IMR-90 (cell line): Measurements from ENCODE around the gene MINDY3. TPM values are rescaled to one million over a fixed set of nuclear protein-coding genes. Genes with fewer than 3 reads are reported as not detected.

ENCODE experiments used
- ATAC-seq: fragments of 200-7000 bp; cut with Tn5 transposase; 2 replicates; pipeline ENCODE4 v1.9.1; 2020; ENCODE audit warnings: low read depth, mild to moderate bottlenecking, moderate library complexity
- BruUV-seq: library from RNA; stranded (reverse); fragments of 400-500 nt; replicated peaks from 2 replicates; lab custom pipeline; 2021; lab: Mats Ljungman, UMichigan
- CTCF ChIA-PET: fragments of 300-600 bp; formaldehyde crosslinking; extraction: SDS; loops from one replicate; lab custom pipeline; 2021; ENCODE audit warnings: antibody characterized with exemption; lab: Yijun Ruan, JAX
- POLR2A ChIA-PET: fragments of 300-600 bp; sonication (Branson Sonifier 250); formaldehyde crosslinking; loops from one replicate; lab custom pipeline; 2022; ENCODE audit warnings: antibody characterized with exemption; ENCODE audit not compliant: unreplicated experiment; lab: Charles Lee
- DNase-seq: peaks from one replicate; pipeline ENCODE4 v3.0.0; 2013
- H2AFZ ChIP-seq: replicated peaks from 2 replicates; pipeline ENCODE3; 2013; ENCODE audit warnings: low read length, mild to moderate bottlenecking; ENCODE audit not compliant: poor library complexity
- H2AK5ac ChIP-seq: 2 replicates; pipeline ENCODE4 v1.6.1; 2013; ENCODE audit warnings: low read depth, low read length, inconsistent platforms
- H2AK9ac ChIP-seq: replicated peaks from 2 replicates; pipeline ENCODE3; 2013; ENCODE audit warnings: mild to moderate bottlenecking, low read depth, low read length, moderate library complexity; ENCODE audit not compliant: poor library complexity
- H2BK120ac ChIP-seq: 2 replicates; pipeline ENCODE4 v1.6.1; 2013; ENCODE audit warnings: low read depth, low read length, inconsistent platforms
- H2BK15ac ChIP-seq: 3 replicates; pipeline ENCODE4 v1.6.1; 2013; ENCODE audit warnings: low read depth, low read length, inconsistent platforms
- H2BK20ac ChIP-seq: 2 replicates; pipeline ENCODE4 v1.6.1; 2013; ENCODE audit warnings: low read depth, mild to moderate bottlenecking, inconsistent platforms, low read length, moderate library complexity
- H2BK5ac ChIP-seq: 2 replicates; pipeline ENCODE4 v1.6.1; 2013; ENCODE audit warnings: mild to moderate bottlenecking, low read depth, low read length, inconsistent platforms; ENCODE audit not compliant: poor library complexity, severe bottlenecking
- H3K14ac ChIP-seq: replicated peaks from 2 replicates; pipeline ENCODE4 v1.6.1; 2013; ENCODE audit warnings: low read depth, low read length, inconsistent platforms
- H3K18ac ChIP-seq: 2 replicates; pipeline ENCODE4 v1.6.1; 2013; ENCODE audit warnings: low read depth, low read length, control low read depth
- H3K23ac ChIP-seq: 2 replicates; pipeline ENCODE4 v1.6.1; 2013; ENCODE audit warnings: low read depth, low read length, inconsistent platforms
- H3K27ac ChIP-seq: 2 replicates; pipeline ENCODE4 v1.5.1; 2013; ENCODE audit warnings: mild to moderate bottlenecking, control low read depth, low read length; ENCODE audit not compliant: insufficient read depth
- H3K27me3 ChIP-seq: 2 replicates; pipeline ENCODE4 v1.6.1; 2013; ENCODE audit warnings: low read length; ENCODE audit not compliant: control insufficient read depth, insufficient read depth
- H3K36me3 ChIP-seq: 2 replicates; pipeline ENCODE4 v1.6.1; 2013; ENCODE audit warnings: low read length, mixed read lengths; ENCODE audit not compliant: control insufficient read depth, insufficient read depth
- H3K4ac ChIP-seq: 2 replicates; pipeline ENCODE4 v1.6.1; 2013; ENCODE audit warnings: low read depth, low read length, inconsistent platforms
- H3K4me1 ChIP-seq: 2 replicates; pipeline ENCODE4 v1.6.1; 2013; ENCODE audit warnings: low read length, mixed read lengths; ENCODE audit not compliant: control insufficient read depth, insufficient read depth
- H3K4me2 ChIP-seq: 2 replicates; pipeline ENCODE4 v1.6.1; 2013; ENCODE audit warnings: low read depth, mild to moderate bottlenecking, control low read depth, low read length, moderate library complexity
- H3K4me3 ChIP-seq: 2 replicates; pipeline ENCODE4 v1.5.1; 2013; ENCODE audit warnings: low read depth, mild to moderate bottlenecking, control low read depth, low read length, moderate library complexity; ENCODE audit not compliant: insufficient read depth
- H3K56ac ChIP-seq: 2 replicates; pipeline ENCODE4 v1.6.1; 2013; ENCODE audit warnings: low read length, inconsistent platforms; ENCODE audit not compliant: insufficient read depth; ENCODE audit errors: extremely low read depth
- H3K79me1 ChIP-seq, 2 experiments: 2 replicates each; pipeline ENCODE4 v1.6.1; 2013; ENCODE audit warnings: low read length in 2 of 2, inconsistent platforms in 1 of 2, low read depth in 1 of 2
- H3K9ac ChIP-seq: 2 replicates; pipeline ENCODE4 v1.6.1; 2013; ENCODE audit warnings: low read depth, low read length, control low read depth
- H3K9me1 ChIP-seq: 2 replicates; pipeline ENCODE4 v1.6.1; 2013; ENCODE audit warnings: low read length, inconsistent platforms; ENCODE audit not compliant: insufficient read depth
- H3K9me3 ChIP-seq: 2 replicates; pipeline ENCODE4 v1.6.1; 2013; ENCODE audit warnings: low read length; ENCODE audit not compliant: control insufficient read depth, insufficient read depth
- H4K20me1 ChIP-seq: 2 replicates; pipeline ENCODE4 v1.6.1; 2013; ENCODE audit warnings: low read length, inconsistent platforms; ENCODE audit not compliant: insufficient read depth
- H4K5ac ChIP-seq: 2 replicates; pipeline ENCODE4 v1.6.1; 2013; ENCODE audit warnings: mild to moderate bottlenecking, low read depth, low read length, control low read depth
- H4K8ac ChIP-seq, 2 experiments: 2 replicates each; pipeline ENCODE4 v1.6.1; 2013; ENCODE audit warnings: low read depth in 2 of 2, low read length in 2 of 2, control low read depth in 1 of 2, inconsistent platforms in 1 of 2
- H4K91ac ChIP-seq: 2 replicates; pipeline ENCODE4 v1.6.1; 2013; ENCODE audit warnings: low read depth, low read length, inconsistent platforms; ENCODE audit not compliant: insufficient read depth
- BHLHE40 ChIP-seq: fragments of 150-350 bp; IDR thresholded peaks from 2 replicates; pipeline ENCODE4 v1.6.1; 2016; ENCODE audit warnings: mild to moderate bottlenecking, low read depth, low read length
- CEBPB ChIP-seq: IDR thresholded peaks from 2 replicates; pipeline ENCODE4 v1.6.1; 2012; ENCODE audit warnings: low read depth, low read length, improper control_type of control experiment
- CHD1 ChIP-seq: IDR thresholded peaks from 2 replicates; pipeline ENCODE4 v1.6.1; 2012; ENCODE audit warnings: low read depth, low read length, improper control_type of control experiment
- MAFK ChIP-seq: IDR thresholded peaks from 2 replicates; pipeline ENCODE4 v1.6.1; 2012; ENCODE audit warnings: low read depth, low read length, improper control_type of control experiment
- POLR2A ChIP-seq: IDR thresholded peaks from 2 replicates; pipeline ENCODE4 v1.6.1; 2012; ENCODE audit warnings: mild to moderate bottlenecking, low read depth, low read length
- RAD21 ChIP-seq: IDR thresholded peaks from 2 replicates; pipeline ENCODE4 v1.6.1; 2012; ENCODE audit warnings: low read length, improper control_type of control experiment
- RFX5 ChIP-seq: IDR thresholded peaks from 2 replicates; pipeline ENCODE4 v1.8.0; 2012; ENCODE audit warnings: low read depth, mild to moderate bottlenecking, low read length, moderate library complexity
- SMC3 ChIP-seq: fragments of 150-350 bp; IDR thresholded peaks from 2 replicates; pipeline ENCODE4 v1.6.1; 2016; ENCODE audit warnings: low read depth, mild to moderate bottlenecking, antibody characterized with exemption, low read length, moderate library complexity
- WGBS, 2 experiments: methylation state at CpG; one replicate each; pipeline versions ENCODE4 v1.1.5 to v1.1.7; 2013; ENCODE audit warnings: missing lambda C conversion rate in 2 of 2; ENCODE audit not compliant: insufficient read length in 1 of 2; ENCODE audit errors: extremely low coverage in 2 of 2; 5-methylcytosine and 5-hydroxymethylcytosine counted together
- dilution Hi-C: fragments of 300-500 bp; cut with HindIII; formaldehyde crosslinking; loops from one replicate; pipeline ENCODE4 v1.14.3; 2018; ENCODE audit warnings: low sequenced_read_pairs; ENCODE audit not compliant: unreplicated experiment
- in situ Hi-C: fragments of 300-500 bp; cut with MboI; formaldehyde crosslinking; loops from 3 replicates; pipeline ENCODE4 v1.14.3; 2019; ENCODE audit warnings: low sequenced_read_pairs, inconsistent platforms, mixed read lengths
- intact Hi-C: fragments of 100-400 bp; cut with micrococcal nuclease; formaldehyde crosslinking; loops from 2 replicates; pipeline ENCODE4 v1.10.0; 2022
- polyA plus RNA-seq, 3 experiments: library from polyadenylated mRNA; depleted of rRNA; stranded (reverse); fragments of >200 nt; gene quantifications; 2 replicates each; pipeline ENCODE4 v1.2.3, GENCODE V29; 2012; ENCODE audit warnings: low replicate concordance in 1 of 3
- total RNA-seq: library from RNA; depleted of rRNA; stranded (reverse); fragments of >200 nt; gene quantifications from 2 replicates; pipeline ENCODE4 v1.2.3, GENCODE V29; 2012
- TF ChIP-seq, protein P1 (sequence below): fragments of 150-350 bp; IDR thresholded peaks from 2 replicates; pipeline ENCODE4 v1.6.1; 2016; ENCODE audit warnings: low read depth, mild to moderate bottlenecking, low read length, moderate library complexity, borderline replicate concordance
- TF ChIP-seq, protein P2 (sequence below): conservative IDR thresholded peaks from 2 replicates; pipeline ENCODE4 v1.5.1; 2012; ENCODE audit warnings: mild to moderate bottlenecking, low read depth, low read length, improper control_type of control experiment

The MINDY3 gene
- total and polyA plus RNA-seq, 2 of the 4 experiments (the other 2 are of a cell fraction): 13.9 to 14.5 TPM

DNA sequence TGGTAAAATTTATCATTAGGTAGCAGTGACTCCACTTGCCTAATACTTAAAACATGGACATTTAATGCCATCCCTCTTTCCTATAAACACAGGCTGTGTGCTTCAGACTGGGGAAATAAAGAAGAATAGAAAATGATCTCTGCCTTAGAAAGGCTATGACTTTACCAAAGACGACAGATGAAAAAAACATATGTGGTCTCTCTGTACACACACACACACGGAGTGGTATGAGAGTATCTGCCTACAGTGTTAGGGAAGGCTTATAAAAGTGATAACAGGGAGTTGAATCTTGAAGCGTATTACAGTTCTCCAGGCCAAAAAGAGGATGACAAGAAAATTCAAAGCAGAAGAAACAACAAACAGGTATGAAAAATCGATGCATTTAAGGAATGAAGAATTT, 38.2 kb downstream of the MINDY3 start:
- DNase-seq (no peak), ATAC-seq (no peak)
- intact Hi-C loops: no loop called here
- BruUV-seq: no TSS peak
- no peak overlapping the region for H3K4ac ChIP-seq
- no peak overlapping the region for H3K14ac ChIP-seq
- H3K9me1 ChIP-seq: no peaks in the 10 kb centered on the region
- no peak overlapping the region for H3K23ac ChIP-seq
- no peak overlapping the region for H2AK9ac ChIP-seq
- H2AFZ ChIP-seq: no peak overlapping the region
- no peak overlapping the region for H2BK5ac ChIP-seq
- H3K27ac ChIP-seq: no peak overlapping the region
- H2AK5ac ChIP-seq: no peak overlapping the region
- H4K8ac ChIP-seq: no peak overlapping the region
- no peak overlapping the region for H2BK120ac ChIP-seq
- no peak overlapping the region for H4K91ac ChIP-seq
- H3K4me1 ChIP-seq: no peaks in the 10 kb centered on the region; the same call in 1 of the 2 replicates
- no peak overlapping the region for H3K4me2 ChIP-seq
- ChIA-PET CTCF (no interaction called here), POLR2A (no interaction called here)
- TF ChIP-seq BHLHE40 (no peak), RFX5 (no peak), SMC3 (no peak), CHD1 (no peak), POLR2A (no peak), CEBPB (no peak), MAFK (no peak), RAD21 (no peak)
- TF ChIP-seq, protein P1, sequence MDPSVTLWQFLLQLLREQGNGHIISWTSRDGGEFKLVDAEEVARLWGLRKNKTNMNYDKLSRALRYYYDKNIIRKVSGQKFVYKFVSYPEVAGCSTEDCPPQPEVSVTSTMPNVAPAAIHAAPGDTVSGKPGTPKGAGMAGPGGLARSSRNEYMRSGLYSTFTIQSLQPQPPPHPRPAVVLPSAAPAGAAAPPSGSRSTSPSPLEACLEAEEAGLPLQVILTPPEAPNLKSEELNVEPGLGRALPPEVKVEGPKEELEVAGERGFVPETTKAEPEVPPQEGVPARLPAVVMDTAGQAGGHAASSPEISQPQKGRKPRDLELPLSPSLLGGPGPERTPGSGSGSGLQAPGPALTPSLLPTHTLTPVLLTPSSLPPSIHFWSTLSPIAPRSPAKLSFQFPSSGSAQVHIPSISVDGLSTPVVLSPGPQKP: no peak
- TF ChIP-seq, protein P2, sequence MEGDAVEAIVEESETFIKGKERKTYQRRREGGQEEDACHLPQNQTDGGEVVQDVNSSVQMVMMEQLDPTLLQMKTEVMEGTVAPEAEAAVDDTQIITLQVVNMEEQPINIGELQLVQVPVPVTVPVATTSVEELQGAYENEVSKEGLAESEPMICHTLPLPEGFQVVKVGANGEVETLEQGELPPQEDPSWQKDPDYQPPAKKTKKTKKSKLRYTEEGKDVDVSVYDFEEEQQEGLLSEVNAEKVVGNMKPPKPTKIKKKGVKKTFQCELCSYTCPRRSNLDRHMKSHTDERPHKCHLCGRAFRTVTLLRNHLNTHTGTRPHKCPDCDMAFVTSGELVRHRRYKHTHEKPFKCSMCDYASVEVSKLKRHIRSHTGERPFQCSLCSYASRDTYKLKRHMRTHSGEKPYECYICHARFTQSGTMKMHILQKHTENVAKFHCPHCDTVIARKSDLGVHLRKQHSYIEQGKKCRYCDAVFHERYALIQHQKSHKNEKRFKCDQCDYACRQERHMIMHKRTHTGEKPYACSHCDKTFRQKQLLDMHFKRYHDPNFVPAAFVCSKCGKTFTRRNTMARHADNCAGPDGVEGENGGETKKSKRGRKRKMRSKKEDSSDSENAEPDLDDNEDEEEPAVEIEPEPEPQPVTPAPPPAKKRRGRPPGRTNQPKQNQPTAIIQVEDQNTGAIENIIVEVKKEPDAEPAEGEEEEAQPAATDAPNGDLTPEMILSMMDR: no peak
- dilution Hi-C loops: no loop called here
- 67% methylated on average over 1 of the region's 4 CpGs; no CpG with 5 or more reads in 1 of the 2 experiments for WGBS, 2 experiments
- no peak overlapping the region for H2BK20ac ChIP-seq
- H3K56ac ChIP-seq: no peak overlapping the region
- in situ Hi-C loops: loop anchor here (5.0 to 10.0 kb wide), 2 partner anchors 97 to 390 kb away; no protein-coding TSS in a partner anchor
- no peak overlapping the region for H3K4me3 ChIP-seq
- no peak overlapping the region for H2BK15ac ChIP-seq
- H3K36me3 ChIP-seq: peaks cover 4% of the 10 kb centered on the region; the same call in 1 of the 2 replicates
- peaks cover 0 to 6% of the 10 kb centered on the region in 2 experiments; a peak in 2 of 4 replicates for H3K79me1 ChIP-seq
- H3K27me3 ChIP-seq: no peaks in the 10 kb centered on the region
- no peak overlapping the region for H3K9ac ChIP-seq
- H3K18ac ChIP-seq: no peak overlapping the region
- no peak overlapping the region for H4K5ac ChIP-seq
- no peaks in the 10 kb centered on the region for H3K9me3 ChIP-seq
- H4K20me1 ChIP-seq: no peaks in the 10 kb centered on the region
